Measurements from ENCODE around the gene MALT1.
"Not testable (repeated sequence)": the region's sequence is repeated elsewhere in the genome, so short reads cannot be mapped to it uniquely, and the experiment has no call there.

MALT1 gene, protein sequence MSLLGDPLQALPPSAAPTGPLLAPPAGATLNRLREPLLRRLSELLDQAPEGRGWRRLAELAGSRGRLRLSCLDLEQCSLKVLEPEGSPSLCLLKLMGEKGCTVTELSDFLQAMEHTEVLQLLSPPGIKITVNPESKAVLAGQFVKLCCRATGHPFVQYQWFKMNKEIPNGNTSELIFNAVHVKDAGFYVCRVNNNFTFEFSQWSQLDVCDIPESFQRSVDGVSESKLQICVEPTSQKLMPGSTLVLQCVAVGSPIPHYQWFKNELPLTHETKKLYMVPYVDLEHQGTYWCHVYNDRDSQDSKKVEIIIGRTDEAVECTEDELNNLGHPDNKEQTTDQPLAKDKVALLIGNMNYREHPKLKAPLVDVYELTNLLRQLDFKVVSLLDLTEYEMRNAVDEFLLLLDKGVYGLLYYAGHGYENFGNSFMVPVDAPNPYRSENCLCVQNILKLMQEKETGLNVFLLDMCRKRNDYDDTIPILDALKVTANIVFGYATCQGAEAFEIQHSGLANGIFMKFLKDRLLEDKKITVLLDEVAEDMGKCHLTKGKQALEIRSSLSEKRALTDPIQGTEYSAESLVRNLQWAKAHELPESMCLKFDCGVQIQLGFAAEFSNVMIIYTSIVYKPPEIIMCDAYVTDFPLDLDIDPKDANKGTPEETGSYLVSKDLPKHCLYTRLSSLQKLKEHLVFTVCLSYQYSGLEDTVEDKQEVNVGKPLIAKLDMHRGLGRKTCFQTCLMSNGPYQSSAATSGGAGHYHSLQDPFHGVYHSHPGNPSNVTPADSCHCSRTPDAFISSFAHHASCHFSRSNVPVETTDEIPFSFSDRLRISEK

DNA sequence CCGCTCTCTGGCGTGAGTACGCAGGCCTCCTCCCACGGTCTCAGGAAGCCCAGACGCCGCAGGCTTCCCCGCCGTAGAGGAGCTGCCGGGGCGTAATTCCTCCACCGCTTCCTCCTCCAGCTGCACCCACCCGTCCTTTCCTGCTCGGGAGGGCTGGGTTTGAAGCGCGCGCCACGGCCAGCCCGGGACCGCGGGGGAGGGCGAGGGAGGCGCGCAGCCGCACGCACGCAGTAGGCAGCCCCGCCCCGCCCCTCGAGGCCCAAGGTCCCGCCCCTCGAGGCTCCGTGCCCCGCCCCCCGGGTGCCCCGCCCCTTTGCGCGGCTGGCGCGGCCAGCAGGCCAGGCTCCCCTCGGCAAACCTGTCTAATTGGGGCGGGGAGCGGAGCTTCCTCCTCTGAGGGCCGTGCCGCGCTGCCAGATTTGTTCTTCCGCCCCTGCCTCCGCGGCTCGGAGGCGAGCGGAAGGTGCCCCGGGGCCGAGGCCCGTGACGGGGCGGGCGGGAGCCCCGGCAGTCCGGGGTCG lies at the start of gene MALT1:
TSS of gene MALT1 (plus strand) at position 355 of the 521 bp plus-strand sequence. CDS start 179 bp downstream, outside the sequence.
- peak; percentile 91 to 95 (median 95) for DNase-seq

DNA sequence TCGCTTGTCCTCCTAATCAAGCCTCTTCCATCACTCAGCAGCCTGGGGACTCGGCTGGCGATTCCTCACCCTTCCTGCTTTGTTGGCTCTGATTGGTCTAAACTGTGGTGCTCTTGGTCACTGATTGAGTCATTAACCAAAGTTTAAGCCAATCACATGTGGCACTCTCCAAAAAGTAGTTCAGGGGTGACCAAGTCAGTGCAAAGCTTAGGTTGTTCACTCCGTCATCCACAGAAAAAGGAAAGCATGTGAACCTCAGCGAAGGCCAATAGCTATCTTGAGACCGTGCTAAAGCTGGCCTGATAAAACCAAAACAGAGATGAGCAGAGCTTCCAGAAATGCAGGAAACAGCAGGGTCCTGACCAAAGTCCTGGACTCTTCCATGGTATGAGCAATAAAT lies 47.3 kb upstream of the MALT1 start:
- DNase-seq, result no peak

DNA sequence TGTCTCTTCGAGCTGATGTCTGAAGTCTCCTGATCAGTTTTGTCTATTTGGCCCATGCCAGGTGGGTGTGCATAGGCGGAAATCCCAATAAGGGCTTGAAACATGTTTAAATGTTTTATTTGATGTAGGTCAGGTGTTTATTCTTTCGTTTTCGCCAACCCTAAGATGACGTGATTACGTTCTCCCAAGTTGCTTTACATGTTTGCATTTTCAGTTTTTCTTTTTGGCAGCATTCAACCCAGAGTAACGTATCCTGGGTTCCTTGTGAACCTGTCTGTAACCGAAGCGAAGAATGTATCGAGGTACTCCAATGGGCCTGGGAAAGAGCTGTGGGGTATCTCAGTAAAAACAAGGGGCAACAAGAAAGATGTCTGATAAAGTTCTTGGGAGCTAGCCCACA lies 45.4 kb upstream of the MALT1 start:
- no peak for DNase-seq

DNA sequence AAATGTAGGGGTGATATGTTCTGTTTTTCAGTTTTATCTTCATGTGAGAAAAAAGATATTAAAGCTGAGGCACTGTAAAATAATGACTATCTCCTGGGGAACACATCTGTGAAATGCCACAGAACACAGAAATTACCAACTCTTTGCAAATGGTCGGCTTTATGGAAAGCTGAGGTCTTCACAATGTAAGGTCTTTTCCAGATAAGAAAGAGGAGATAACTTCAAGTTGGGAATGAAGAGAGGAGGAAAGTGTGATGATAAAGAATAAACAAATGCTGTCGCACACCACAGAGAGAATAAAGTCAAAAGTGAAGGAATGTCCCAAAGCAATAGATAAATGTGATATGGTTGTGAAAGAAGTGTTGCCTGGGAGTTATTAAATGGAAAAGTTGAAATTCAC lies 41.2 kb upstream of the MALT1 start:
- DNase-seq, result no peak

DNA sequence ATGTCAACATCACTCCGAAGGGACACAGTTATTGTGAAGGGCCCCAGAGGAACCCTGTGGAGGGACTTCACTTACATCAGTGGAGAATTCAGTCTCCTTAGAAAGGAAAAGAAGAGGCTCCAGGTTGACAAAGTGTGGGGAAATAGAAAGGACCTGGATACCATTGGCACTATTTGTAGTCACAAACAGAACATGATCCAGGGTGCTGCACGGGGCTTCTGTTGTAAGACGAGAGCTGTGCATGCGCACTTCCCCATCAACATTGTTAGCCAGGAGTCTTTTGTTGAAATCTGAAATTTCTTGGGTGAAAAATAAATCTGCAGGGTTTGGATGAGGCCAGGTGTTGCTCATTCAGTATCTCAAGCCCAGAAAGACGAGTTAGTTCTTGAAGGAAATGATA lies 40.0 kb upstream of the MALT1 start:
- no peak for DNase-seq

DNA sequence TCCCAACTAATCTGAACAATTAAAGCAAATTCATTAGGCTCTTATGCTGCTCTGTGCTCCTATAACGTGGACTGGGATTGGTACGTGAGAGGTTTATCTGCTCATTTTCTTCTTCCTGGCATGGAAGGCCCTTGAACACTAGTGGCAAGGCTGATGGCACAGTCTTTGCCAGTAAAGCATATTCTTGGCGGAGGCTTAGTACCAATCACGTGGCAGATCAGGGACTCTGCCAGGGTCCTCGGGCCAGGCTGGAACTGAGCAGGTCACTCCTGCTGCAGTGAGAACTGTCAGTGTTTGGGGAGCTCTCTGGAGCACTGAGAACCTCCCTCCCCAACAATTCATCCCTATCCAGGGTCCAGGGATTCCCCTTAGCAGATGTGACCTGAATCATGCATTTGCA lies 38.7 kb upstream of the MALT1 start:
- no peak for DNase-seq

DNA sequence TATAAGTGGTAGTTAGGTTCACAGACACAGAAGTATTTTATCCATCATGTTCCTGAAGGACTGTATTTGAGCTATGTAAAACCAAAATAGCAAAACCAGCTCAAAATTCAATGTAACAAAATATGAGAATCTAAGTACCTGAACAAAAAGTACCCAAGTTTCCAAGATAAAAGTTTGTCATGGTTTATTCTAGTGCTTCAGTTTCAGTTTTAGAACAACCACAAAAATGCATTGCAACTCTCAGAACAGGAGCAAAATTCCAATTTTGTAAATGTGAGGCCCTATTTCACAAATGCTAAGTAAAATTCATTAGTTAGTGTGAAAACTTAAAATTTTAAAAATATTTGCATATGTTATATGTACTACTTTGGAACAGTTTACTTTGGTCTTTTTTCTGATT lies 37.4 kb upstream of the MALT1 start:
- DNase-seq, result no peak

DNA sequence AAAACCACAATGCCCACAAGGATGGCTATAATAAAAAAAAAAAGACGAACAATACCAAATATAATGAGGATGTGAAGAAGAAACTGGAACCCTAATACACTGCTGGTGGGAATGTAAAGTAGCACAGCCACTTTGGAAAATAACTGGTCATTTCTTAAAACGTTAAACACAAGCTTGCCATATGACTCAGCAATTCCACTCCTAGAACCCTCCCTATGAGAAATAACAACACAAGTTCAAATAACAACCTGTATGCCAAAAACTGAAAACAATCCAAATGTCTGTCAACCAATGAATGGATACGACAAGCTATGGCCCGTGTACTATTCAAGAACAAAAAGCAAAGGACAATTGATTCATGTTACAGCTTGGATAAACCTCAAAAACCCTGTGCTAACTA lies 35.4 kb upstream of the MALT1 start:
- no peak for DNase-seq

DNA sequence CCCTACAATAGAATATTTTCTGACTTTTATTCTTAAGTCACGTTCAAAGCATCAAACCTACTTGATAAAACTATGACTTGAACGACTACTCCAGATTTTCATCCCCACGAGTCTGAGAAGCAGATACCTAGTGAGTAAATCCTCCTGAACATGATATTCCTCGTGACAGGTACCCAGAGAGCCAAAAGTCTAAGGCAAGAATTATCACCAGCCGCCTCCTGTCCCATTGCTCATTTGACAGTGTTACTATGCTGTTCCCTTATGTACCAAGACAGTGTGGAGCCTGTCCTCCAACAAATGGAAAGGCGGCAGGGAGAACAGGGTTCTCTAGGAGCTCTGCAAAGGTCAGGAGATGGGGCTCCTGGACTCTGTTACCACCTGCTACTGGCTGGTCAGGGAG lies 34.1 kb upstream of the MALT1 start:
- DNase-seq, result no peak

DNA sequence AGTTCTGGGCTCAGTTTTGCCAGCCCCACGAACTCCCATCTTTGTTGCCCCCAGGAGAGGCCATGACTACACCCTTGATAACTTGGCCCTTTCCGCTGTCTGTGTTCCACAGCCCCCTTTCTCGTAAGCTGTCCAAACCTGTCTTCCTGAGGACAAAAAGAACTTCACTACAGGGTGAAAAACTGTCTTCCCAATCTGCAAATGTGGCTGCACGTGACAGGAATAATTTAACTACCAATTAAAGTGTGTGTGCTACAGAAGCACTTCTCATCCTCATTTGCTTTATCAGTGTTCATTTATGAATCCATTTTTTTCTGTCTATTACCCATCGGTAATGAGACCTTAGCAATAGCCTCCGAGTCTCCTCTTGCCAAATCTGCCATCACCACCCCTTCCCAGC lies 33.3 kb upstream of the MALT1 start:
- no peak for DNase-seq

DNA sequence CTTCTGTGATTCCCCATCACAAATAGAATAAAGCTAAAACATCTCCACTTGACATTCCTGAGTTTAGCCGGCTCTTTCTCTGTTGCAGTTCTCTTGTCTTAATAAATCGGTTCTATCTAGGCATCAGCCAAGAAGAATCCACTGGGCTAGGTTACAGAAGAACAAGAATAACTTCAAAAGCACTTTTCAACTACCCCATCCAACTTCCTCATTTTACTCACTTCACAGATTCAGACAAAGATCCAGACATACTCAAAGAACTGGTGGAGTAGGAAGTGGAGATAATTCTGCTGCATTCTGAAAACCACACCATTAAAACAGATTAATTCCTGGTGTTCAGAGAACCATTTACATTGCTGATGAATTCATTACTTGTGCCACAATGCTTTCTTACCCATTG lies 32.8 kb upstream of the MALT1 start:
- no peak for DNase-seq

DNA sequence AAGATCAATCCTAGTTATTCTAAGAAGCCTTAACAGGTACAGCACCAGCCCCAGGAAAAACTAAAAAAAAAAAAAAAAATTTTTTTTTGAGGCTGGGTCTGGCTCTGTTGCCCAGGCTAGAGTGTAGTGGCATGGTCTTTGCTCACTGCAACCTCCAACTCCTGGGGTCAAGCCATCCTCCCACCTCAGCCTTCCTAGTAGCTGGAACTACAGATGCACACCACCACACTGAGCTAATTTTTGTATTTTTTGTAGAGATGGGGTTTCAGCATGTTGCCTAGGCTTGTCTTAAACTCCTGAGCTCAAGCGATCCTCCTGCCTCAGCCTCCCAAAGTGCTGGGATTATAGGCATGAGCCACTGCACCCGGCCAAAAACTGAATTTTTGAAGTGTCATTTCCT lies 32.0 kb upstream of the MALT1 start:
- no peak for DNase-seq

DNA sequence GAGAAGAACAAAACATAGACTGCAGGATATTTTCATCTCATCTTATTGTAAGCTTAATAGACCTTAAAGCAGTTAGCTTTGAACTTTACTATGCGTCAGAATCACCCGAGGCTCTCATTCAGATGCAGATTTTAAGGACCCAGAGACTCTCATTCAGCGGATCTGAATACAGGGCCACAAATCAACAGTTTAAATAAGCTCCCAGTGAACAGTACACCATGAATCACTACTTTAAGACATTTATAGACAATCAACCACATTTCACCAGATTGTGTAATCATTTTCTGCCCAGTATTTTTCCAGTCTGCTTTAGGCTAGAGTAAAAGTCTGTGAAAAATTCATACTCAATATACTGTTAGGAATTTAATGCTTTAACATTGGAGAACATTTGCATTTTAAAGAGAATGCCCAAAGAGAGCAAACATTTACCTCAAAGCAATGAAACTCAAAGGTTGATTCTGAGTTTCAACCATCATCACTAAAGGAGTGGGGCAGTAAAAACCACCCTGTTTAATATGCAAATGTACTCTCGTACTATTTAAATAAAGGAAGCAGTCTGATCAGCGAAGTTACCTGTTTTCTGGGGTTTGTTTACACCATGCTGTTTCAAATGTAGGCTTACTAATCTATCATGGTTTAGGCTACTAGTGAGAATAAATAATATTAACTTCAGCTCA lies 31.4 kb upstream of the MALT1 start:
- DNase-seq, result no peak

DNA sequence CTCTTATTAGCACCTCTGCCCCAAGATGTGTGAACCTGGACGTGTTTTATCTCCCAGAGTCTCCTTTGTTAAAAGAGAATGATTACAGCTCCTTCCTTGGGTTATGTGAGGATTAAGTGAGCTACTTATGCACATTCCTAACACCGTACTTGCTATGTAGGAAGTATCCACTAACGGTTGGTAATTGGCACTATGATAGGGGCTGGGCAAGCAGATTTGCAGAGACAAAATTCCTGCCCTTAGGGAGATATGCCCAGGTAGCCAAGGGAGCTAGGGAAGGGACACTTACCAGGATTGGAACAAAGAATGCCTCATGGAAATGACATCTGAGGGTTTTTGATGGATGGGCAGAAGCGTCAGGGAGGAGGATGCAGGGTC lies 30.8 kb upstream of the MALT1 start:
- DNase-seq, result no peak

DNA sequence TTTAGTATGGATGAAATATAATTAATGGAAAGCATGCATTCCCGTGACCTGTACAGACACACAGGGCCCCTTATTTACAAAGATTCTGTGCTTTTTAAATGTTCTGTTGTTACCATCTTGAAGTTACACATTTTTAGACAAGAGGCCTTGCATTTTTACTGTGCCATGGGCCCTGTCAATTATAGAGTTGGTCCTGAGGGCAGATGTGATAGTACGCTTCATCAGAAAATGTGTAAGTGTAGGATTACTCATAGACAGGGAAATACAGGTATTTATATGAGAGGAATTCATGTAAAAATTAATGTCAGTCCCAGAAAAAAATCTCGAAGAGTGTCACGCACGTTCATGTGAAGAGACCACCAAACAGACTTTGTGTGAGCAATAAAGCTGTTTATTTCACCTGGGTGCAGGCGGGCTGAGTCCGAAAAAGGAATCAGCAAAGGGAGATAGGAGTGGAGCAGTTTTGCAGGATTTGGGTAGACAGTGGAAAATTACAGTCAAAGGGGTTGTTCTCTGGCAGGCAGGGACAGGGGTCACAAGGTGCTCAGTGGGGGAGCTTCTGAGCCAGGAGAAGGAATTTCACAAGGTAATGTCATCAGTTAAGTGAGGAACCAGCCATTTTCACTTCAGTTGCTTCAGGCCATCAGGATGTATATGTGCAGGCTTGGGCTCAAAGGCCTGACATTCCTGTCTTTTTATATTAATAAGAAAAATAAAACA lies 30.2 kb upstream of the MALT1 start:
- no peak for DNase-seq

DNA sequence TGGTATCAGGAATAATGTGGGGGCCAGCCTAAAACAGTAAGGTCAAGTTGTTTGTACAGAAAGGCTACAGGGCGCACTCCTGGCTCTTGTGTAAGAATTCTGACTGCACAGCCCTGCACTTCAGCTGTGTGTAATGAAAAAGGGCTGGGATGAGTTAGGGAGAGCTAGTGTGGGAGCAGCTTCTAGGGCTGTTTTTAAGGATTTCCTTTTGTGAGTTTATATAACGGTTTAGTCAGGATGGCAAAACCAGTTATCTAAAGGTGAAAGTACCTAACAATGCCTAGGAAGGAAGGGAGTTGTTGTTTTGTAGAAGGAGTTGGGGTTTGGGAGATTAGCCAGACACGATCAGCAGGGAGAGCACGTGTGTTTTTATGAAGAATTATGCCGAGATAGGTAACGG lies 27.7 kb upstream of the MALT1 start:
- DNase-seq, result not testable (repeated sequence)

DNA sequence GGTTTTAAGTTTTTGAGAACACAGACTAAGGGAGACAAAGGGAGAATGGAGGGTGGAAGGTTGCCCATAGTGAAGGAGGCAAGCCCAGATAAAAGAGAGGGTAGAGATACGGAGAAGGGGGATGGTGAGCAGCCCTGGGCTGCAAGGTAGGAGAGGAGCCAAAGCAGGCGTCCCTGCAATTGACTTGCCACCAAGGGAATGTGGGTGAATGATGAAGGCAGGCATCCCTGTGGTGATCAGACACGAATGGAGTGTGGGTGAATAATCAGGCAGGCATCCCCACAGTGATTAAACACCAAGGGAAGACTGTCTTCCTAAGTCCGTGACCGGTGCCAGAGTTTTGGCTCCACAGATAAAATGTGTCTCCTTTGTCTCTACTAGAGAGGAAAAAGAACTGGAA lies 25.9 kb upstream of the MALT1 start:
- DNase-seq, result no peak

DNA sequence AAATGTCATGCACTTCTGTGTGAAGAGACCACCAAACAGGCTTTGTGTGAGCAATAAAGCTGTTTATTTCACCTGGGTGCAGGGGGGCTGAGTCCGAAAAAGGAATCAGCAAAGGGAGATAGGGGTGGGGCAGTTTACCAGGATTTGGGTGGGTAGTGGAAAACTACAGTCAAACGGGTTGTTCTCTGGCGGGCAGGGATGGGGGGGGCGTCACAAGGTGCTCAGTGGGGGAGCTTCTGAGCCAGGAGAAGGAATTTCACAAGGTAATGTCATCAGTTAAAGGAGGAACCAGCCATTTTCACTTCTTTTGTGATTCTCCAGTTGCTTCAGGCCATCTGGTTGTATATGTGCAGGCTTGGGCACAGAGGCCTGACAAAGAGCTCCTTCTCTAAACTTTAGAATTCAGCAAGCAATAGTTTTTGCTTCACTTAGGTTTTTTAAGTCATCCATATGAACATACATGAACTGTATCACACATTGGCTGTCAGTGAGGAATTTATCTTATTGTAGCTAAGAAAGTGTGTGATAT lies 24.9 kb upstream of the MALT1 start:
- DNase-seq, result no peak

DNA sequence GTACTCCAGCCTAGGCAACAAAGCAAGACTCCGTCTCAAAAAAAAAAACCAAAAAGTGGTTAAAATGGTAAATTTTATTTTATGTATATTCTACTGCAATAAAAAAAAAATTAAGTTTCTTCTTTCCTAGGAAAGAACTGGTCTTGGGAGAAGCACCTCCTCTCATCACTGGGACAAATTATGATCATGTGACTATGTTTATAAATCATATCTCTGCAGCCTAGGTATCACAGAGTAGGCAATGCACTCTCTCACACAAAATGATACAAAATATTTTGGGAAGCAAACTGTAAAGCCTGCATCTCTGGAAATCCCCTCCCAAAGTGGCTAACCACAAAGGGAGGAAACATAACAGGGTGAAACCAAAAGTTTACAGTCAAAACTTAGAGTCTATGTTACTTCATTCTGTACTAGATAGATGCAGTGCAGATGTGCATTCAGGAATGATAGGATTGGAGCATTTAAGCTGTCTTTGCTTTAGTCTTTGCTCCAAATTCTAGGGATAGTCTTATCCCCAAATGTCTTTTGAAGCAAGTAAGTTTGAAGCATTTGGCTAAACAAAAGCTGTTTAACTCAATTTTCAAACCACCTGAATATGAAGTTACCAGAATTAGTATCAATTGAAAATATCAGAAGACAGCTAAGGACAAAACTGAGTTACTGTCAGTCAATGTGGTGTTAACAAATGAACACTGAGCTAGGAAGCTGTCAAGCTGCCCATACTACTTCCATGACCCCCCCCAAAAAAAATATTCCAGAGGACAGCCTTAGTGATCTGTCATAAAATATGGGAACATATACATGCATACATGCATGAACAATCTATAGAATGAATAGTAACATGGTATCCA lies 21.1 kb upstream of the MALT1 start:
- no peak for DNase-seq

DNA sequence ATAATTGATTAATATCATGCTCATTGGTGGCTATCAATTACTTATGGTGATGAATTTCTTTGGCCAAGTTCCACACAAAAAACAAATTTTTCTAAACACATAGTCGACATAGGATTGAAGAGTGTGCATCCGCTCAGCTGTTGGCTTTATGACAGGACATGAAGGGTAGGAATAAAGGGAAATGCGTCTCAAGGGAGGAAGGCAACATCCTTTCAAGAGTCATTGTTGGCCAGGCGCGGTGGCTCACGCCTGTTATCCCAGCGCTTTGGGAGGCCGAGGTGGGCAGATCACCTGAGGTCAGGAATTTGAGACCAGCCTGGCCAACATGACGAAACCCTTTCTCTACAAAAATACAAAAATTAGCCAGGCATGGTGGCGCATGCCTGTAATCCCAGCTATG lies 20.4 kb upstream of the MALT1 start:
- DNase-seq, result not testable (repeated sequence)

DNA sequence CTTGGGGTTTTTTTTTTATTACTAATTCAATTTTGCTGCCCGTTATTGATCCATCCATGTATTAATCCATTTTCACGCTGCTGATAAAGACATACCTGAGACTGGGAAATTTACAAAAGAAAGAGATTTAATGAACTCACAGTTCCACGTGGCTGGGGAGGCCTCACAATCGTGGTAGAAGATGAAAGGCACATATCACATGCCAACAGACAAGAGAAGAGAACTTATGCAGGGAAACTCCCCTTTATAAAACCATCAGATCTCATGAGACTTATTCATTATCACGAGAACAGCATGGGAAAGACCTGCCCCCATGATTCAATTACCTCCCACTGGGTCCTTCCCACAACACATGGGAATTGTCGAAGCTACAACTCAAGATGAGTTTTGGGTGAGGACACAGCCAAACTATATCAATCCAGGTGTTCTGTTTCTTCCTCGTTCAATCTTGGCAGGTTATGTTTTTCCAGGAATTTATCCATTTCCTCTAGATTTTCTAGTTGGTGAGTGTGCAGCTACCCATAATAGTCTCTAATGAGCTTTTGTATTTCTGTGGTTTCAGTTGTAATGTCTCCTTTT lies 18.0 kb upstream of the MALT1 start:
- DNase-seq, result not testable (repeated sequence)

Data from activated CD4-positive, CD25-positive, alpha-beta regulatory T cell (primary cell).